K562 (cell line): ENCODE results near the gene TSC22D2. TPM values are rescaled to one million over a fixed set of nuclear protein-coding genes. Genes with fewer than 3 reads are reported as not detected.

ENCODE experiments used
- BCOR ChIP-seq: fragments of 450-650 bp; IDR thresholded peaks from 2 replicates; pipeline ENCODE4 v1.6.1; 2016
- EP300 ChIP-seq: IDR thresholded peaks from 2 replicates; pipeline ENCODE4 v1.6.1; 2012; ENCODE audit warnings: low read length, improper control_type of control experiment
- HDAC6 ChIP-seq: IDR thresholded peaks from 2 replicates; pipeline ENCODE4 v1.6.1; 2012; ENCODE audit warnings: low read depth, mild to moderate bottlenecking, control low read depth, inconsistent platforms, low read length, moderate library complexity
- HSF4 ChIP-seq: fragments of 250-450 bp; sonication (Bioruptor Pico); IDR thresholded peaks from 2 replicates; pipeline ENCODE4 v2.1.2; 2022; ENCODE audit warnings: mild to moderate bottlenecking, moderate library complexity, borderline replicate concordance
- NR1H2 ChIP-seq: sonication (generic); formaldehyde crosslinking; IDR thresholded peaks from 2 replicates; pipeline ENCODE4 v1.4.0; 2020; ENCODE audit warnings: mild to moderate bottlenecking, missing genetic modification reagents
- RBM15 ChIP-seq: fragments of 200-400 bp; formaldehyde crosslinking; IDR thresholded peaks from 2 replicates; pipeline ENCODE4 v1.6.1; 2018; ENCODE audit warnings: mild to moderate bottlenecking, low read length, moderate library complexity; ENCODE audit not compliant: insufficient read depth
- SETDB1 ChIP-seq: IDR thresholded peaks from one replicate; pipeline ENCODE4 v1.6.1; 2012; ENCODE audit warnings: low read length, control low read depth, inconsistent platforms
- SNIP1 ChIP-seq: fragments of 450-650 bp; IDR thresholded peaks from 2 replicates; pipeline ENCODE4 v1.7.1; 2017; ENCODE audit warnings: low read depth, mild to moderate bottlenecking
- TAF15 ChIP-seq: fragments of 200-400 bp; formaldehyde crosslinking; IDR thresholded peaks from 2 replicates; pipeline ENCODE4 v1.6.1; 2017; ENCODE audit warnings: mild to moderate bottlenecking, low read depth, low read length, moderate library complexity
- TBL1XR1 ChIP-seq, 2 experiments: IDR thresholded peaks; 2 replicates each; pipeline ENCODE4 v1.6.1; 2012; ENCODE audit warnings: improper control_type of control experiment in 2 of 2, low read length in 2 of 2, mild to moderate bottlenecking in 1 of 2
- YY1 ChIP-seq, 3 experiments: IDR thresholded peaks; 2 replicates each; pipeline ENCODE4 v1.6.1; 2011; ENCODE audit warnings: low read length in 2 of 3, mild to moderate bottlenecking in 2 of 3, moderate library complexity in 2 of 3, borderline replicate concordance in 1 of 3, control low read depth in 1 of 3, low read depth in 1 of 3; ENCODE audit not compliant: insufficient read depth in 3 of 3, insufficient replicate concordance in 2 of 3, control insufficient read depth in 1 of 3, insufficient read length in 1 of 3; ENCODE audit errors: extremely low read depth in 1 of 3
- ZNF124 ChIP-seq: sonication (generic); formaldehyde crosslinking; IDR thresholded peaks from 2 replicates; pipeline ENCODE4 v1.8.1; 2022; ENCODE audit warnings: missing genetic modification reagents
- ZNF830 ChIP-seq: fragments of 250-450 bp; sonication (Bioruptor Pico); IDR thresholded peaks from 2 replicates; pipeline ENCODE4 v1.5.0; 2021; ENCODE audit warnings: mild to moderate bottlenecking
- ZSCAN29 ChIP-seq: fragments of 450-650 bp; IDR thresholded peaks from 2 replicates; pipeline ENCODE4 v1.6.1; 2017
- polyA plus RNA-seq, 8 experiments: library from polyadenylated mRNA; depleted of rRNA in 4 of 8; stranded (reverse) in 5 of 8; unstranded in 3 of 8; fragments of >200 nt; fragmentation: Nextera tagmentation in 2 of 8; fragmentation: Illumina TruSeq in 1 of 8; extraction: Ambion mirVana in 2 of 8; extraction: Trizol in 1 of 8; gene quantifications; 2 replicates each; pipeline versions ENCODE4 v1.2.1 to v1.2.3, GENCODE V29; 2011 to 2014; ENCODE audit warnings: inconsistent platforms in 1 of 8, missing spikeins in 1 of 8
- total RNA-seq, 7 experiments: library from RNA; depleted of rRNA in 6 of 7; stranded (reverse); fragments of >200 nt in 6 of 7; fragmentation: Illumina TruSeq in 2 of 7; extraction: Trizol in 2 of 7; gene quantifications; 2 replicates each; pipeline versions ENCODE4 v1.2.1 to v1.2.3, GENCODE V29; 2011 to 2021; ENCODE audit warnings: low replicate concordance in 1 of 7
- TF ChIP-seq, protein P1 (sequence below): fragments of 450-650 bp; formaldehyde crosslinking; IDR thresholded peaks from 2 replicates; pipeline ENCODE4 v1.4.0; 2022; ENCODE audit warnings: missing genetic modification characterization
- TF ChIP-seq, protein P2 (sequence below): sonication (generic); formaldehyde crosslinking; IDR thresholded peaks from 2 replicates; pipeline ENCODE4 v1.8.0; 2023; ENCODE audit warnings: missing genetic modification reagents, mild to moderate bottlenecking, borderline replicate concordance

TSC22D2 gene
- total and polyA plus RNA-seq, 9 of the 15 experiments (the other 6 are each of a cell fraction or from before 2014, with no cell fraction given) = 5.5 to 44.0 (median 19.3) TPM

DNA sequence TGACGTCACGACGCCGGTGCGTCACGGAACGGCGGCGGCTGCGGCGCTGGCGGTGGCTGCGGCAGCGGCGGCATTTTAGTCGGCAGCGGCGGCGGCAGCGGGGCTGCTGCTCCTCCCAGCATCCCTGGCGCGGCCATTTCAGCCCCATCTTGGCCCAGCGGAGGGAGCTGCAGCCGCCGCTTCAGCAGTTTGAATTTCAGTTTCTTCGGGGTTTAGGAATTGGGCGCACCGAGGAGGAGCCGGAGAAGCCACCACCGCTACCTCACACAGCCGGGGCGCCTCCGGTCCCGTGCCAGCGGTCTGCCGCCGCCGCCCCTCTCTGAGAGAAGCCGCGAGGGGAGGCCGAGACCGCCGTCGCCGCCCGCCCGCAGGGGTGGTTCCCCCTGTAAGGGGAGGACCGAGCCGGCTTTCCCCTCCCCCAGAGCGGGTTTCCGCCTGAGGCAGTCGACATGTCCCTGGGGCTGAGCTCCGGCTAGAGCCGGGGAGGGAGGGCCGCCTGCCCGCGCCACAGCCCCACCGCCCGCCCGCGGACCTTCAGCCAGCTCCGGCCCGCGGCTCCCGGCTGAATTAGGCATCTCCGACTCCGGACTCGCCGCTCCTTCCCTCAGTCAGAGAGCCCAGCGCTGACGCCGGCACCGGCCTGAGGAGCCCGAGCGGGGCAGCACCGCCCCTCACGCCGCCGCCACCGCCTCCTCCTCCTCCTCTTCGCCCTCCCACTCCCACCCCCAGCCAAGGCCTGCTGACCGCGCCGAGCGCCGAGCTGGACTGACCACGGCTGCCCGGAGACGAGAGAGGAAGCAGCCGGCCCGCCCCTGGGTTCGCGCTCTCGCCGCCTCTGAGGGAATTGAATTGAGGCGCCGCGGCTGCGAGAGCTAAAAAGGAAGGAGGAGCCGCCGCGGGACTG lies at the start of gene TSC22D2 (continued):
- TF ChIP-seq, protein P1, sequence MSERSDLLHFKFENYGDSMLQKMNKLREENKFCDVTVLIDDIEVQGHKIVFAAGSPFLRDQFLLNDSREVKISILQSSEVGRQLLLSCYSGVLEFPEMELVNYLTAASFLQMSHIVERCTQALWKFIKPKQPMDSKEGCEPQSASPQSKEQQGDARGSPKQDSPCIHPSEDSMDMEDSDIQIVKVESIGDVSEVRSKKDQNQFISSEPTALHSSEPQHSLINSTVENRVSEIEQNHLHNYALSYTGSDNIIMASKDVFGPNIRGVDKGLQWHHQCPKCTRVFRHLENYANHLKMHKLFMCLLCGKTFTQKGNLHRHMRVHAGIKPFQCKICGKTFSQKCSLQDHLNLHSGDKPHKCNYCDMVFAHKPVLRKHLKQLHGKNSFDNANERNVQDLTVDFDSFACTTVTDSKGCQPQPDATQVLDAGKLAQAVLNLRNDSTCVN (CRISPR knock-in tag) = no peak
- TF ChIP-seq ZNF124 (CRISPR knock-in tag) (no peak), RBM15 (no peak), ZNF830 (CRISPR knock-in tag) (no peak), TBL1XR1 (IDR thresholded peaks at IDR 0.05; ENCODE audit: low read length in 2 of 2) (no peak), HSF4 (CRISPR knock-in tag) (no peak), HDAC6 (no peak), ZSCAN29 (no peak), YY1 (IDR thresholded peaks at IDR 0.05; ENCODE audit: borderline replicate concordance in 1 of 3, control insufficient read depth in 1 of 3, extremely low read depth in 1 of 3, insufficient read depth in 3 of 3, insufficient read length in 1 of 3, insufficient replicate concordance in 2 of 3, low read depth in 1 of 3, low read length in 2 of 3) (peak; percentile 43 to 90 (median 87)), SNIP1 (no peak), EP300 (no peak), TAF15 (no peak), NR1H2 (CRISPR knock-in tag) (no peak; the same call in 1 of the 2 replicates), BCOR (peak; percentile 47; the same call in 1 of the 2 replicates), SETDB1 (no peak)
- TF ChIP-seq, protein P2, sequence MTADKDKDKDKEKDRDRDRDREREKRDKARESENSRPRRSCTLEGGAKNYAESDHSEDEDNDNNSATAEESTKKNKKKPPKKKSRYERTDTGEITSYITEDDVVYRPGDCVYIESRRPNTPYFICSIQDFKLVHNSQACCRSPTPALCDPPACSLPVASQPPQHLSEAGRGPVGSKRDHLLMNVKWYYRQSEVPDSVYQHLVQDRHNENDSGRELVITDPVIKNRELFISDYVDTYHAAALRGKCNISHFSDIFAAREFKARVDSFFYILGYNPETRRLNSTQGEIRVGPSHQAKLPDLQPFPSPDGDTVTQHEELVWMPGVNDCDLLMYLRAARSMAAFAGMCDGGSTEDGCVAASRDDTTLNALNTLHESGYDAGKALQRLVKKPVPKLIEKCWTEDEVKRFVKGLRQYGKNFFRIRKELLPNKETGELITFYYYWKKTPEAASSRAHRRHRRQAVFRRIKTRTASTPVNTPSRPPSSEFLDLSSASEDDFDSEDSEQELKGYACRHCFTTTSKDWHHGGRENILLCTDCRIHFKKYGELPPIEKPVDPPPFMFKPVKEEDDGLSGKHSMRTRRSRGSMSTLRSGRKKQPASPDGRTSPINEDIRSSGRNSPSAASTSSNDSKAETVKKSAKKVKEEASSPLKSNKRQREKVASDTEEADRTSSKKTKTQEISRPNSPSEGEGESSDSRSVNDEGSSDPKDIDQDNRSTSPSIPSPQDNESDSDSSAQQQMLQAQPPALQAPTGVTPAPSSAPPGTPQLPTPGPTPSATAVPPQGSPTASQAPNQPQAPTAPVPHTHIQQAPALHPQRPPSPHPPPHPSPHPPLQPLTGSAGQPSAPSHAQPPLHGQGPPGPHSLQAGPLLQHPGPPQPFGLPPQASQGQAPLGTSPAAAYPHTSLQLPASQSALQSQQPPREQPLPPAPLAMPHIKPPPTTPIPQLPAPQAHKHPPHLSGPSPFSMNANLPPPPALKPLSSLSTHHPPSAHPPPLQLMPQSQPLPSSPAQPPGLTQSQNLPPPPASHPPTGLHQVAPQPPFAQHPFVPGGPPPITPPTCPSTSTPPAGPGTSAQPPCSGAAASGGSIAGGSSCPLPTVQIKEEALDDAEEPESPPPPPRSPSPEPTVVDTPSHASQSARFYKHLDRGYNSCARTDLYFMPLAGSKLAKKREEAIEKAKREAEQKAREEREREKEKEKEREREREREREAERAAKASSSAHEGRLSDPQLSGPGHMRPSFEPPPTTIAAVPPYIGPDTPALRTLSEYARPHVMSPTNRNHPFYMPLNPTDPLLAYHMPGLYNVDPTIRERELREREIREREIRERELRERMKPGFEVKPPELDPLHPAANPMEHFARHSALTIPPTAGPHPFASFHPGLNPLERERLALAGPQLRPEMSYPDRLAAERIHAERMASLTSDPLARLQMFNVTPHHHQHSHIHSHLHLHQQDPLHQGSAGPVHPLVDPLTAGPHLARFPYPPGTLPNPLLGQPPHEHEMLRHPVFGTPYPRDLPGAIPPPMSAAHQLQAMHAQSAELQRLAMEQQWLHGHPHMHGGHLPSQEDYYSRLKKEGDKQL (CRISPR knock-in tag) = no peak
